HG03378 (cell line): Measurements from ENCODE around the gene ACTR2.

Experiments used
- ATAC-seq: cut with Tn5 transposase; IDR thresholded peaks from one replicate; pipeline ENCODE4 v1.9.1; 2021; ENCODE audit warnings: mild to moderate bottlenecking, moderate library complexity; ENCODE audit not compliant: unreplicated experiment

The ACTR2 gene

GRCh38 chr2:65277791-65278483 is 50.3 kb downstream of the ACTR2 start:
- no peak for ATAC-seq

DNA sequence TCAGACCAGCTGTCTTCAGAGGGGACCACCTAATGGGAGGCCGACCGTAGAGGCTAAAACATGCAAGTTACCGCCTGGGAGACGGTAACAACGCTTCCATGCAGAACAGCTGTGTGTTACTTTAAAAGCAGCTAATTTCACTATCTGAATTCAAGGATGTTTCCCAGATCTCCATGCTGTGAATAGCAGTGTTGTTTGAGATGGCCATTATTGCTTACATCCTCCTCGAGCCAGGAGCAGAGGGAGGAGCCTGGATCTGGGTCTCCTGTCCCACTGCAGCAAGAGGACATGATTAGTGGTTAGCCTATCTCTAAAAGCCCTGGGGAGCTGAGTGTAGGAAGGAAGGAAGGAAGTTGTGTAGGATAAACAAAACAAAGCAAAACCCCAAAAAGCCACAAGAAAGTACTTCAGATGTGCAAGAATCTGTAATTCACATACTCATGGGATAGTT is 50.9 kb downstream of the ACTR2 start:
- ATAC-seq = no peak

GRCh38 chr2:65279756-65280155 is 52.1 kb downstream of the ACTR2 start:
- no peak for ATAC-seq

GRCh38 chr2:65281627-65282351 is 54.2 kb downstream of the ACTR2 start:
- no peak for ATAC-seq

DNA sequence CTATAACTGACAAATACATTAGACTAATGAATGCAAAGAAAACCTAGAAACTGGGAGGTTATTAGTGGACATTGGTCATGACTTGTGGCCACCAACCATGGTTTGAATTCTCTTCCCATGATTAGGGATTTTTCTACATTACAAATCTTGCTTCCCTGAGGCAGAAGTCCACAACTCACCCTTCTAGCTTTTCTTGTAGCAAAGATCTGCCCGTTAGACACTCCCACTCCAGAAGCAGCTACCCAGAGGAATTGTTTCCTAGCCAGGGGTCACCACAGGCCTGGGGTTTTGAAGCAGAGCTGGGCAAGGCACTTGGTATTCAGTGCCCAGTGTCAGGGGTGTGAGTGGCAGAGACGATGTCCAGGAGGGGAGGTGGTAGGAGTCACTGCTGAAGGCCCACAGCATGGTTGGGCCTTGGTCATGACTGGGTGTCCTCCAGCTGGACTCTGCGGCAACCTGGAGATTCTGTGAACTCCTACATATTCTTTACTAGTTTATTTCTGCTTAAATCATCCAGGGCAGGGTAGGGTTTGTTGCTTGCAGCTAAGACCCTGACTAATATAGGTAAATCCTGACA is 54.9 kb downstream of the ACTR2 start:
- no peak for ATAC-seq

DNA sequence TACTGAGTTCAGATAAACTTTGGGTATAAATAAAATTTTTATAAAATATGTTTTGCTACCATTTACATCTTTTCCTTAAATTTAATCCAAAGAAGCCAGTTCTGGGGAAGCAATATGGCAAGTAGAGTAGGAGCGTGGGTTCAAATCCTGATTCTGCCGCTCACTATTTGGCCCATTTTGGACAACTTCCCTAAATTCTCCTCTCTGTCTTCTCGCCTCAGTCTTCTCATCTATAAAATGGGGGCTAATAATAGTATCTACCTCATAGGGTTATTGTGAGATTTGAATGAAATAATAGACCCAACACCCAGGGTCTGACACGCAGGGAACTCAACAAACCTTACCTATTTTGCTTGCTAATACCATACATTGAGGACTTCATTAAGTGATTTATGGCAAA is 59.7 kb downstream of the ACTR2 start:
- ATAC-seq = no peak

DNA sequence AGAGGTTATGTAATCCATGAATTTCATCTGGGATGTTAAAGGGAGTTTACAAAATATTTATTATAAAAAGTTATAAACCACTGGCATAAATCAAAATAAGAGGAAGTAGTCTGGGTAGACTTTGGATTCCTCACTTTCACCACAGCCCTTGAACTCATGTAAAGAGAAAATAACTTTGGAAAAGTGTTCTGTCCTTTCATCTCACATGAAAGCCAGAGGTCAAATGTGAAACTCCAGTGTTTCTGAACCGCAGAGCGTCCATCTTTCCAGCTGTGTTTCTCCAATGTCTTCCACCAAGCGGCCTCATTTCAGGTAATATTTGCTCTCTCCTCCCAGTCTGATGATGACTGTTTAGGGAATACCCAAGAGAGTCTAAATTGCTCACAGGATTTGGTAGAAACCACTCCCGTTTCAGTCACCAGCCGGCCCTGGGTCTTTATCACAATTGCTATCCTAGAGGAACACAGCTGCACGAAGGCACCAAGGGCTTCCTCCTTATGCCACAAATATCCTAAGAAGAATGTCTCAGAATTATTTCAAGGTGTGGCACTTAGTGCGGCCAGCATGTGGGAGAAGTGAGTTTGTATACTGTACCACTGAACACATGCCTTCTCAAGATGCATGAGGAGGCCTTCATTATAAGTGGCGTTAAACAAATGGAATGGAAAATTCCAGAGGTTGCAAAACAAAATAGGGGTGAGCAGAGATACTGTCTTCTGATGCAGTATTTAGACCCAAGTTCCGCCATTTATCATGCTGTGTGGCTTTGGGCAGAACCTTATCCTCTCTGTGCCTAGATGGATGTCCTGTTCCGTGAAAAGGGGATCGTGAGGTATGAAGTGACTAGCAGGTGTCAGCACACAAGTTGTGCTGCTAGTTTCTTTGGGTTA is 63.8 kb downstream of the ACTR2 start:
- no peak for ATAC-seq

DNA sequence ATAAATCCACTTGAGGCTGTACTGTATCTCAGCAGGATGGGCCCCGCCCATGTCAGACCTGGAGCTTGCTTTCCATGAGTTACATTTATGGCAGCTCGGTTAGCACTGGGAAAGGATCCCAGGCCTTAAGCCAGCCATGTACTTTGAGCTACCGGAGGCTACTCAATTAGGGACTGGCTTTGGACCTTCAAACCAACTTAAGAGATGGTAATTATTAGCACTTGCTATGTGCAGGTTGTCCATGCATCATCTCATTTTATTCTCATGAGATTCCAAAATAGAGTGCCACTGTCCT is 64.4 kb downstream of the ACTR2 start:
- ATAC-seq = no peak

GRCh38 chr2:65292461-65293011 is 64.9 kb downstream of the ACTR2 start:
- no peak for ATAC-seq

- no peak for ATAC-seq
These were observed 65.7 kb downstream of the ACTR2 start for GRCh38 chr2:65293376-65293775.

DNA sequence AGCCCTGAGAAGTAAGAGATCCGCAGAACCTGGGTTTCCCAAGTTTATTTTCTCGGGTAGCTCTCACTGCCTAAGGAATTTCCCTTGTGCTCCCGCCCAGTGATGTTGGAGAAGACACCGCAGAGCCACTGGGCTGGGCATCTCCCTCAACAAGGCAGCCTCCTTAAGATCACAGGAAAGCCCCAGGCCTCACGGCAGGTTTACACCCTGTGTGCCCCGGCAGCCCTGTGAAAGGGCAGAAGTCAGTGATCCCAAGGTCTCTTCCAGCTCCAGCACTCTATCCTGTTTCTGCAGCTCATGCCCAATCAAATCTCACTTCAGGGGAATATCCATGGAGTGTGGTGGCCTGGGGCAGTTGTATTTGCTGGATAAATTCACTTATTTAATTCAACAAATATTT is 66.5 kb downstream of the ACTR2 start:
- no peak for ATAC-seq

DNA sequence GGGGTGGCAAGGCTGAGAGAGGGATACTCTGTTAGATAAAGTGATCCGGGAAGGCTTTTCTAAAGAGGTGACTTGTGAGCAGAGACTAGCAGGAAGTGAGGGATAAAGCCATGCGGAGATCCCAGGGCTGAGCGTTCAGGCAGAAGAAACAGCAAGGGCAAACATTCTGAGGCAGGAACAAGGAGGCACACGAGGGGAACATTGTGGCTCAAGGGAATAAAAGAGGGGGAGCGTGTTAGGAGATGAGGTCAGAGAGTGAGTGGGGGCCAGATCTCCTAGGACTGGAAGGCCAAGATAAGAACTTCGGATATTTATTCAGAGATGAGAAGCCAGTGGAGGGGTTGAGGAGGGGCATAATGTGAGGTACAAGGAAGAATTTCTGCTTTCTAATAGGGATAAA is 67.1 kb downstream of the ACTR2 start:
- no peak for ATAC-seq

GRCh38 chr2:65296971-65297370 is 69.3 kb downstream of the ACTR2 start:
- no peak for ATAC-seq

DNA sequence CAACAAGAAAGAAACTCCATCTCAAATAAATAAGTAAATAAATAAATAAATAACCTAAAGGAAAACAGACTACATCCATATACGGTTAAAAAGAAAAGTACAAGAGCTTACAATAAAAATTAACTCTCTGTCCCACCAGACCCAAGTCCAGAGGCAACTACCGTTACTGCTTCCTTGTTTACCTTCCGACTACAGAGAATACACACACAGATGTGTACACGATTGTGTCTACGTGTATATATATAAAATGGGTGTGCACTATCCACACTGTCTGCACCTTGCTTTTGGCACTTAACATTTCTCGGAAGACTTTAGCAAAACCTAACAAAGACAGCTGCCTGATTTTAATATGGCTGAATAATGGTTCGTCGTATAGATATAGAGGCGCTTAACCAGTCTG is 69.9 kb downstream of the ACTR2 start:
- ATAC-seq = no peak

- ATAC-seq = no peak
These were observed 70.5 kb downstream of the ACTR2 start for GRCh38 chr2:65298089-65298488.

DNA sequence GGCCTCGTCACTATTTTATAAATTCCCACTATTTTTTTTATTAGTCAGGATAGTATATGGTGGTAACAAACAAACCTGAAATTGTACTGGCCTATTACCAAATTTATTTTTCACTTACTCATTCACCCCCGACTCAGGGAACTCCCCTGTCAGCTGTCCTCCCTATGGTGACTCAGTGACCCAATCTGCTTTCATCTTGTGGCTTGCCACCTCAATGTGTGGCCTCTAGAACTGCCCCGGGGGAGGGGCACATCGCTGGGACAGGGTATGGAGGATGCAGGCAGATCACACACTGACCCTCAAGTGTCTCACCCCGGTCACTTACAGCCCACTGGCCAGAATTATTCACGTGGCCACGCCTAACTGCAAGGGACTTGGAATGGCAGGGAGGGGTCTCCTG is 71.6 kb downstream of the ACTR2 start:
- no peak for ATAC-seq

- ATAC-seq = no peak
These were observed 72.6 kb downstream of the ACTR2 start for GRCh38 chr2:65300134-65300760.

DNA sequence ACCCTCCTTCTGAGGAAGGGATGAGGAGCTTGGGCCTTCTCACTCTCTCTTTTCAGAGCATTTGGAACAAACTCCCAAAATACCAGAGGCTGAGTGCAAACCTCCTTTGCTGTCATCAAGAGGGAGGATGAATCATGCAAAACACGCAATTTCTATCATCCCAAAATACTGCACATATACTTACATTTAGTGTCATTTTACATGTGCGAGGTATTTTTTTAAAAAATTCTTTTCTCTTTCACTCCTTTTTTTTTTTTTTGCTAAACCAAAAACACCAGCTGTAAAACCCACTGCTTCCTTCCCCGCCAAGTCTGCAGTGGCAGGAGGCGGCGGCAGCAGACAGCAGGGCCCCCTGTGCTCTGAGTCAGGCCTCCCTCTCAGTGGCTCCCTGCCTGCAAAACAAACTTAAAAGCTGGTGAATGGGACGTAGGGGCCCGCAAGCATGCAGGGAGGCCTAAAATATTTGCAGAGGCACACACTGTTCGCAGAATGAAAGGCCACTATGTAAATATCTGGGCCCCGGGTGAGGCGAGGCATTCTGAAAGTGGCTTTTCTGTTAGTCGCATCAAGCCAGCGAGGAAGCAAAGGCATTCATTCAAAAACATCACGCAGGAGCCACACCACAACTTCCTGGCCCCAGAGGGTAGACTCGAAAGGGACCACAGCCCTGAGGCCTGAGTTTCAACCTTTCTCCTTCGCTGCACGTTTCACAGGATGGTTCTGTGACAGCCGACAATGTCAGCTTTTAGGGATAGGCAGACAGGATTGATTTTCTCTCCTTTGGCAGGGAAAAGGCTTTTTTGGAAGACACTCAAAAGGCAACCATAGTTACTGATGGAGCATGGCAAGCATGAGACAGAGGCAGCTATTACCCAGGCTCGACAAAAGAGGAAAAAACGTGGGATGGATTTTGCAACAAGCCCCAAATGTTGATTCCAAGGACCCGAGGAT is 73.4 kb downstream of the ACTR2 start:
- peak; percentile 91 for ATAC-seq

GRCh38 chr2:65305934-65306333 is 78.3 kb downstream of the ACTR2 start:
- no peak for ATAC-seq

DNA sequence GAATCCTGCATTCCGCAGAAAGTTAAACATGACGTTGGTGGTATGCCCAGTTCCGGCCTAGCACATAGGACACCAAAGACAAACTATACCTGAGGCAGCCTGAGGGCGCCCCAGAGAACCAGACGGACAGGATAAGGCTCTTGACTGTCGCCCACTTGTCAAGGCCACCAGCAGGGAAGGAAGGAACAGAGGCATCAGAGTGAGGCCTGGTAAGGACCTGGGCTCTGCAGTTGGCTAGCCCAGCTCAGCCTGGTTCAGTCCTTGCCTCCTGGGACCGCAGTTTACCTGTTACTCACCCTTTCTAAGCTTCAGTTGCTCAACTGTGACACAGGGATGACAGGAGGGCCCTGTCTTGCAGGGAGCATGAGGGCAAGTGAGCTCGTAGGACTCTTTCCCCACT is 82.1 kb downstream of the ACTR2 start:
- no peak for ATAC-seq
